Uterus (tissue), 2 donors: ENCODE data around the gene PKDREJ.

Experiments
- CTCF ChIP-seq, 4 experiments: fragments of 200-600 bp in 2 of 4; fragments of 450-650 bp in 2 of 4; sonication (generic) in 2 of 4; IDR thresholded peaks; one replicate each; pipeline ENCODE4 v1.5.1; 2016 to 2019; ENCODE audit warnings: antibody characterized with exemption in 4 of 4, mild to moderate bottlenecking in 2 of 4, moderate library complexity in 1 of 4
- POLR2A ChIP-seq, 2 donors: fragments of 450-650 bp; IDR thresholded peaks; one replicate each; pipeline ENCODE4 v1.6.1; 2016; ENCODE audit warnings: antibody characterized with exemption in 2 of 2, mild to moderate bottlenecking in 1 of 2, moderate library complexity in 1 of 2

- TF ChIP-seq CTCF (IDR thresholded peaks at IDR 0.05) (no peak), POLR2A (IDR thresholded peaks at IDR 0.05) (no peak)
Observed at GRCh38 chr22:46214149-46214548, 49.0 kb downstream of the PKDREJ start.
